Loucy (cell line): ENCODE measurements around the gene UBE2J2.

ENCODE experiments used
- H2AFZ ChIP-seq: fragments of 200-600 bp; sonication (generic); 2 replicates; pipeline ENCODE4 v1.6.0; 2016; ENCODE audit warnings: antibody characterized with exemption, mild to moderate bottlenecking, low read length, moderate library complexity
- H3F3A ChIP-seq: fragments of 200-600 bp; 2 replicates; pipeline ENCODE4 v1.6.0; 2016; ENCODE audit warnings: antibody characterized with exemption, low read depth, mild to moderate bottlenecking
- H3K27me3 ChIP-seq: fragments of 200-600 bp; sonication (generic); 2 replicates; pipeline ENCODE4 v1.6.1; 2014; ENCODE audit warnings: low read length, mild to moderate bottlenecking; ENCODE audit not compliant: insufficient read depth, poor library complexity, severe bottlenecking
- H3K36me3 ChIP-seq: fragments of 200-600 bp; sonication (generic); 2 replicates; pipeline ENCODE4 v1.6.1; 2016; ENCODE audit warnings: low read length; ENCODE audit not compliant: insufficient read depth
- H3K4me1 ChIP-seq: fragments of 200-600 bp; sonication (generic); 2 replicates; pipeline ENCODE4 v1.5.1; 2014; ENCODE audit warnings: low read length, mild to moderate bottlenecking; ENCODE audit not compliant: insufficient read depth, poor library complexity, severe bottlenecking
- H3K4me2 ChIP-seq: fragments of 200-600 bp; sonication (generic); 2 replicates; pipeline ENCODE4 v1.6.0; 2014; ENCODE audit warnings: antibody characterized with exemption, low read length, low read depth, mild to moderate bottlenecking; ENCODE audit not compliant: poor library complexity, severe bottlenecking
- H3K4me3 ChIP-seq: fragments of 200-600 bp; sonication (generic); 2 replicates; pipeline ENCODE4 v1.5.1; 2014; ENCODE audit warnings: low read length, mild to moderate bottlenecking, mixed read lengths; ENCODE audit not compliant: poor library complexity, severe bottlenecking
- H3K79me2 ChIP-seq: fragments of 200-600 bp; sonication (generic); 2 replicates; pipeline ENCODE4 v1.6.1; 2014; ENCODE audit warnings: low read length; ENCODE audit not compliant: insufficient read depth
- H3K9ac ChIP-seq: fragments of 200-600 bp; sonication (generic); 2 replicates; pipeline ENCODE4 v1.6.0; 2014; ENCODE audit warnings: mild to moderate bottlenecking, low read depth, low read length, moderate library complexity; ENCODE audit not compliant: poor library complexity, severe bottlenecking
- H3K9me2 ChIP-seq: fragments of 200-600 bp; sonication (generic); replicated peaks from 2 replicates; pipeline ENCODE4 v1.6.1; 2016; ENCODE audit warnings: low read depth, low read length, mixed read lengths
- H3K9me3 ChIP-seq: fragments of 200-600 bp; sonication (generic); 2 replicates; pipeline ENCODE4 v1.6.1; 2014; ENCODE audit warnings: mild to moderate bottlenecking, antibody characterized with exemption, low read length, low read depth; ENCODE audit not compliant: insufficient read depth
- H4K20me1 ChIP-seq: fragments of 200-600 bp; sonication (generic); 2 replicates; pipeline ENCODE4 v1.6.0; 2014; ENCODE audit warnings: antibody characterized with exemption, low read length, mild to moderate bottlenecking; ENCODE audit not compliant: insufficient read depth, poor library complexity, severe bottlenecking
- EZH2phosphoT487 ChIP-seq: fragments of 200-600 bp; IDR thresholded peaks from 2 replicates; pipeline ENCODE4 v1.6.1; 2018; ENCODE audit warnings: antibody characterized with exemption, mild to moderate bottlenecking, moderate library complexity, borderline replicate concordance
- TF ChIP-seq, protein P1 (sequence below): fragments of 200-600 bp; sonication (generic); conservative IDR thresholded peaks from 2 replicates; pipeline ENCODE4 v1.5.1; 2014; ENCODE audit warnings: mild to moderate bottlenecking, antibody characterized with exemption, low read length

Gene UBE2J2

DNA sequence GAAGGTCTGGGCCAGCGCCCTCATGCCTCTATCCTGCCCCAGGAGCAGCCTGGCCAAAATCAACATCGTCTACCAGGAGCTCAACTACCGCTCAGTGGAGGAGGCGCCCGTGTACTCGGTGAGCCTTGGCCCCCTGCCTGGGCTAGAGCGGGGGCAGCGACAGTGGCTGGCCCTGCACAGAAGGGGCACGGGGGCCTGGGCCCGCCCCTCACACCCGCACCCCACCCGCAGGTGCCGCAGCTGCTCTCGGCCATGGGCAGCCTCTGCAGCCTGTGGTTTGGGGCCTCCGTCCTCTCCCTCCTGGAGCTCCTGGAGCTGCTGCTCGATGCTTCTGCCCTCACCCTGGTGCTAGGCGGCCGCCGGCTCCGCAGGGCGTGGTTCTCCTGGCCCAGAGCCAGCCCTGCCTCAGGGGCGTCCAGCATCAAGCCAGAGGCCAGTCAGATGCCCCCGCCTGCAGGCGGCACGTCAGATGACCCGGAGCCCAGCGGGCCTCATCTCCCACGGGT lies 17.4 kb upstream of the UBE2J2 start:
- Histone ChIP-seq H3K4me2 (no peak overlapping the region), H3K79me2 (no peaks in the 10 kb centered on the region), H3F3A (no peaks in the 10 kb centered on the region), H3K27me3 (no peaks in the 10 kb centered on the region), H3K36me3 (no peaks in the 10 kb centered on the region), H4K20me1 (no peaks in the 10 kb centered on the region), H3K4me1 (no peaks in the 10 kb centered on the region), H3K9me3 (no peaks in the 10 kb centered on the region), H3K9ac (no peak overlapping the region), H3K9me2 (no peaks in the 10 kb centered on the region), H3K4me3 (no peak overlapping the region), H2AFZ (no peak overlapping the region)
- TF ChIP-seq, protein P1, sequence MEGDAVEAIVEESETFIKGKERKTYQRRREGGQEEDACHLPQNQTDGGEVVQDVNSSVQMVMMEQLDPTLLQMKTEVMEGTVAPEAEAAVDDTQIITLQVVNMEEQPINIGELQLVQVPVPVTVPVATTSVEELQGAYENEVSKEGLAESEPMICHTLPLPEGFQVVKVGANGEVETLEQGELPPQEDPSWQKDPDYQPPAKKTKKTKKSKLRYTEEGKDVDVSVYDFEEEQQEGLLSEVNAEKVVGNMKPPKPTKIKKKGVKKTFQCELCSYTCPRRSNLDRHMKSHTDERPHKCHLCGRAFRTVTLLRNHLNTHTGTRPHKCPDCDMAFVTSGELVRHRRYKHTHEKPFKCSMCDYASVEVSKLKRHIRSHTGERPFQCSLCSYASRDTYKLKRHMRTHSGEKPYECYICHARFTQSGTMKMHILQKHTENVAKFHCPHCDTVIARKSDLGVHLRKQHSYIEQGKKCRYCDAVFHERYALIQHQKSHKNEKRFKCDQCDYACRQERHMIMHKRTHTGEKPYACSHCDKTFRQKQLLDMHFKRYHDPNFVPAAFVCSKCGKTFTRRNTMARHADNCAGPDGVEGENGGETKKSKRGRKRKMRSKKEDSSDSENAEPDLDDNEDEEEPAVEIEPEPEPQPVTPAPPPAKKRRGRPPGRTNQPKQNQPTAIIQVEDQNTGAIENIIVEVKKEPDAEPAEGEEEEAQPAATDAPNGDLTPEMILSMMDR: no peak
- no peak for TF ChIP-seq EZH2phosphoT487

DNA sequence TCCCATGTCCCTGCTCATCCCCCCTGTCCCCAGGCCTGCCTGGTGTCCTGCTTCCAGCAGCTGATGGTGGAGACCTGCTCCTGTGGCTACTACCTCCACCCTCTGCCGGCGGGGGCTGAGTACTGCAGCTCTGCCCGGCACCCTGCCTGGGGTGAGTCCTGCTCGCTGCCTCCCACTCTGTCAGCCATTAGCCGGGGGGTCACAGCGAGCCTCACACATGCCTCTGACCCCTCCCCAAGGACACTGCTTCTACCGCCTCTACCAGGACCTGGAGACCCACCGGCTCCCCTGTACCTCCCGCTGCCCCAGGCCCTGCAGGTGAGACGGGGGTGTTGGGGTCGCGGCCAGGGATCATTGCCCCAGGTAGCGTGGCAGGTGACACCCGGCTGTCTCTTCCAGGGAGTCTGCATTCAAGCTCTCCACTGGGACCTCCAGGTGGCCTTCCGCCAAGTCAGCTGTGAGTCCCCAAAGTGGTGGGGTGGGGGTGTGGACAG lies 16.6 kb upstream of the UBE2J2 start:
- H3K9me3 ChIP-seq: no peaks in the 10 kb centered on the region
- H3K79me2 ChIP-seq: no peaks in the 10 kb centered on the region
- H3K9me2 ChIP-seq: no peaks in the 10 kb centered on the region
- H3K9ac ChIP-seq: no peak overlapping the region
- H3K4me3 ChIP-seq: no peak overlapping the region
- no peaks in the 10 kb centered on the region for H3K36me3 ChIP-seq
- H3K4me1 ChIP-seq: no peaks in the 10 kb centered on the region
- no peak overlapping the region for H3K4me2 ChIP-seq
- H4K20me1 ChIP-seq: no peaks in the 10 kb centered on the region
- TF ChIP-seq, protein P1: peak; percentile 45; the same call in 1 of the 2 replicates
- no peak for TF ChIP-seq EZH2phosphoT487
- no peaks in the 10 kb centered on the region for H3K27me3 ChIP-seq
- no peak overlapping the region for H2AFZ ChIP-seq
- H3F3A ChIP-seq: no peaks in the 10 kb centered on the region

DNA sequence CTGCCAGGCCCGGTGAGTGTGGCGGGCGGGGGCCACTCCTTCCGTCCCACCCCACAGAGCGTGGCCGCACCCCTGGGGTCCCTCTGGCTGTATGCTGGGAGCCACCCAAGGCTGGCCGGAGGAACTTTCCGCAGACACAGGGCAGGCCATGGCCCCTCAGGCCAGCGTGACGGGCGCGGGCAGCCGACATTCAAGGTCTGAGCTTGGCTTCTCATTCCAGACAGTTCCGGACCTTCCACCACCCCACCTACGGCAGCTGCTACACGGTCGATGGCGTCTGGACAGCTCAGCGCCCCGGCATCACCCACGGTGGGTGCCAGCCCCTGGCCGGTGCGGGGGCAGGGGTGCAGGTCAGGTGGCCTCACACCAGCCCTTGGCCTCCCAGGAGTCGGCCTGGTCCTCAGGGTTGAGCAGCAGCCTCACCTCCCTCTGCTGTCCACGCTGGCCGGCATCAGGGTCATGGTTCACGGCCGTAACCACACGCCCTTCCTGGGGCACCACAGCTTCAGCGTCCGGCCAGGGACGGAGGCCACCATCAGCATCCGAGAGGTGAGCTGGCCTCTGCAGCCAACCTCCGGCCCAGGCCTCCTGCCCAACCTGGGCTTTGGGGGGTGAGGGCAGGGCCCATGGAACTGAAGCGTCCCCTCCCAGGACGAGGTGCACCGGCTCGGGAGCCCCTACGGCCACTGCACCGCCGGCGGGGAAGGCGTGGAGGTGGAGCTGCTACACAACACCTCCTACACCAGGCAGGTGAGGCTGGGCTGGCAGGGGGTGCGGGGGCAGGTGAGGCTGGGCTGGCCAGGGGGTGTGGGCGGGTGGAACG lies 13.8 kb upstream of the UBE2J2 start:
- H3K9ac ChIP-seq: no peak overlapping the region
- H3K27me3 ChIP-seq: no peaks in the 10 kb centered on the region
- H3K79me2 ChIP-seq: no peaks in the 10 kb centered on the region
- no peak overlapping the region for H3K4me2 ChIP-seq
- no peaks in the 10 kb centered on the region for H4K20me1 ChIP-seq
- no peaks in the 10 kb centered on the region for H3K9me3 ChIP-seq
- no peak overlapping the region for H3K4me3 ChIP-seq
- no peaks in the 10 kb centered on the region for H3K9me2 ChIP-seq
- no peaks in the 10 kb centered on the region for H3F3A ChIP-seq
- H3K36me3 ChIP-seq: no peaks in the 10 kb centered on the region
- no peak overlapping the region for H2AFZ ChIP-seq
- no peaks in the 10 kb centered on the region for H3K4me1 ChIP-seq
- no peak for TF ChIP-seq EZH2phosphoT487
- TF ChIP-seq, protein P1: no peak
